Neural cell (in vitro differentiated cells): ENCODE data around the gene SESN2. TPM values are rescaled to one million over a fixed set of nuclear protein-coding genes. Genes with fewer than 3 reads are reported as not detected.

ENCODE experiments used
- H2AFZ ChIP-seq: fragments of 200-600, 300-800 bp; sonication (generic), shearing (Covaris generic); 2 replicates; pipeline ENCODE4 v1.6.0; 2014; ENCODE audit warnings: low read depth, mild to moderate bottlenecking, antibody characterized with exemption, low read length, moderate library complexity
- H3F3A ChIP-seq: fragments of 200-600 bp; shearing (Covaris generic); 2 replicates; pipeline ENCODE4 v1.6.1; 2016; ENCODE audit warnings: mild to moderate bottlenecking, moderate library complexity, mixed read lengths, antibody characterized with exemption, low read length; ENCODE audit not compliant: insufficient read depth, poor library complexity, severe bottlenecking
- H3K27ac ChIP-seq: fragments of 200-600, 300-800 bp; sonication (generic), shearing (Covaris generic); 2 replicates; pipeline ENCODE4 v1.5.1; 2014; ENCODE audit warnings: mild to moderate bottlenecking, low read length, moderate library complexity
- H3K27me3 ChIP-seq: fragments of 300-800, 200-600 bp; sonication (generic), shearing (Covaris generic); 2 replicates; pipeline ENCODE4 v1.6.0; 2014; ENCODE audit warnings: mild to moderate bottlenecking, low read depth, low read length, moderate library complexity; ENCODE audit not compliant: insufficient read depth
- H3K36me3 ChIP-seq: fragments of 300-800, 200-600 bp; sonication (generic), shearing (Covaris generic); 2 replicates; pipeline ENCODE4 v1.5.1; 2014; ENCODE audit warnings: mild to moderate bottlenecking, antibody characterized with exemption, low read length, moderate library complexity; ENCODE audit not compliant: insufficient read depth
- H3K4me2 ChIP-seq: fragments of 300-800, 200-600 bp; sonication (generic), shearing (Covaris generic); 2 replicates; pipeline ENCODE4 v1.6.0; 2014; ENCODE audit warnings: mild to moderate bottlenecking, low read length
- H3K4me3 ChIP-seq: fragments of 300-800, 200-600 bp; sonication (generic), shearing (Covaris generic); 2 replicates; pipeline ENCODE4 v1.5.1; 2014; ENCODE audit warnings: mild to moderate bottlenecking, low read length, moderate library complexity
- H3K79me2 ChIP-seq: fragments of 200-600 bp; shearing (Covaris generic); replicated peaks from 2 replicates; pipeline ENCODE4 v1.6.0; 2014; ENCODE audit warnings: mild to moderate bottlenecking, low read length, moderate library complexity; ENCODE audit not compliant: insufficient read depth
- H3K9ac ChIP-seq: fragments of 300-800, 200-600 bp; sonication (generic), shearing (Covaris generic); 2 replicates; pipeline ENCODE4 v1.6.1; 2016; ENCODE audit warnings: mild to moderate bottlenecking, low read length, mixed read lengths
- H3K9me2 ChIP-seq: fragments of 200-600 bp; shearing (Covaris generic); 2 replicates; pipeline ENCODE4 v1.6.1; 2016; ENCODE audit warnings: mild to moderate bottlenecking, low read length, mixed read lengths; ENCODE audit not compliant: insufficient read depth
- H3K9me3 ChIP-seq: fragments of 200-600, 300-800 bp; sonication (generic), shearing (Covaris generic); 2 replicates; pipeline ENCODE4 v1.6.1; 2016; ENCODE audit warnings: mild to moderate bottlenecking, mixed run types, low read length, moderate library complexity, mixed read lengths
- H4K20me1 ChIP-seq: fragments of 200-600 bp; shearing (Covaris generic); 2 replicates; pipeline ENCODE4 v1.6.1; 2016; ENCODE audit warnings: mild to moderate bottlenecking, mixed run types; ENCODE audit not compliant: insufficient read depth
- EP300 ChIP-seq: fragments of 450-650 bp; conservative IDR thresholded peaks from 2 replicates; pipeline ENCODE4 v1.6.1; 2014; ENCODE audit warnings: antibody characterized with exemption, mild to moderate bottlenecking, moderate library complexity; ENCODE audit not compliant: poor library complexity, severe bottlenecking
- EZH2 ChIP-seq: fragments of 200-600, 300-800 bp; shearing (Covaris generic), sonication (generic); IDR thresholded peaks from 2 replicates; pipeline ENCODE4 v1.6.1; 2014; ENCODE audit warnings: antibody characterized with exemption, low read length, borderline replicate concordance, mild to moderate bottlenecking; ENCODE audit not compliant: insufficient read depth, poor library complexity, severe bottlenecking
- MXI1 ChIP-seq: fragments of 450-650 bp; conservative IDR thresholded peaks from 2 replicates; pipeline ENCODE4 v1.6.1; 2014; ENCODE audit warnings: antibody characterized with exemption, mild to moderate bottlenecking; ENCODE audit not compliant: poor library complexity, severe bottlenecking
- POLR2AphosphoS5 ChIP-seq: IDR thresholded peaks from 2 replicates; pipeline ENCODE4 v1.6.1; 2012
- RAD21 ChIP-seq: fragments of 450-650 bp; conservative IDR thresholded peaks from 2 replicates; pipeline ENCODE4 v1.6.1; 2014; ENCODE audit warnings: antibody characterized with exemption, mild to moderate bottlenecking, moderate library complexity
- REST ChIP-seq: IDR thresholded peaks from 2 replicates; pipeline ENCODE4 v1.6.1; 2012; ENCODE audit warnings: borderline replicate concordance
- SMC3 ChIP-seq: fragments of 450-650 bp; conservative IDR thresholded peaks from 2 replicates; pipeline ENCODE4 v1.6.1; 2014; ENCODE audit warnings: antibody characterized with exemption, mild to moderate bottlenecking, moderate library complexity; ENCODE audit not compliant: poor library complexity
- TAF1 ChIP-seq: IDR thresholded peaks from 2 replicates; pipeline ENCODE4 v1.6.1; 2012; ENCODE audit warnings: low read depth
- polyA plus RNA-seq: library from polyadenylated mRNA; depleted of rRNA; stranded (reverse); fragments of >200 nt; gene quantifications from 2 replicates; pipeline ENCODE4 v1.2.3, GENCODE V29; 2014

The SESN2 gene
- polyA plus RNA-seq, 1 donor from 2014 or later = 9.3 TPM

GRCh38 chr1:28309702-28310101 is 50.4 kb downstream of the SESN2 start:
- no peaks in the 10 kb centered on the region for H3K36me3 ChIP-seq
- H3K4me3 ChIP-seq = no peak overlapping the region
- H4K20me1 ChIP-seq = no peaks in the 10 kb centered on the region
- no peak overlapping the region for H3K9ac ChIP-seq
- no peaks in the 10 kb centered on the region for H3K79me2 ChIP-seq
- no peaks in the 10 kb centered on the region for H3K9me3 ChIP-seq
- no peak for TF ChIP-seq EZH2
- no peak for TF ChIP-seq EP300
- no peak for TF ChIP-seq REST
- H3K27me3 ChIP-seq = no peaks in the 10 kb centered on the region
- no peak overlapping the region for H3K27ac ChIP-seq
- no peak overlapping the region for H2AFZ ChIP-seq
- H3F3A ChIP-seq = no peaks in the 10 kb centered on the region
- H3K4me2 ChIP-seq = no peak overlapping the region
- H3K9me2 ChIP-seq = no peaks in the 10 kb centered on the region

GRCh38 chr1:28313702-28314546 is 54.6 kb downstream of the SESN2 start:
- no peaks in the 10 kb centered on the region for H3K36me3 ChIP-seq
- TF ChIP-seq POLR2AphosphoS5 = no peak
- no peak for TF ChIP-seq REST
- H3K9me3 ChIP-seq = no peaks in the 10 kb centered on the region
- no peak overlapping the region for H3K27ac ChIP-seq
- H3F3A ChIP-seq = no peaks in the 10 kb centered on the region
- H3K4me2 ChIP-seq = no peak overlapping the region
- H2AFZ ChIP-seq = no peak overlapping the region
- no peaks in the 10 kb centered on the region for H3K27me3 ChIP-seq
- no peaks in the 10 kb centered on the region for H3K79me2 ChIP-seq
- H3K4me3 ChIP-seq = no peak overlapping the region
- H4K20me1 ChIP-seq = no peaks in the 10 kb centered on the region
- H3K9me2 ChIP-seq = no peaks in the 10 kb centered on the region
- no peak overlapping the region for H3K9ac ChIP-seq

GRCh38 chr1:28314547-28314941 is 55.2 kb downstream of the SESN2 start:
- Histone ChIP-seq H3F3A (no peaks in the 10 kb centered on the region), H3K79me2 (no peaks in the 10 kb centered on the region), H3K27me3 (no peaks in the 10 kb centered on the region), H3K36me3 (no peaks in the 10 kb centered on the region), H3K27ac (no peak overlapping the region), H2AFZ (no peak overlapping the region), H3K9me3 (no peaks in the 10 kb centered on the region), H3K9ac (no peak overlapping the region), H3K4me3 (no peak overlapping the region), H3K4me2 (no peak overlapping the region), H3K9me2 (no peaks in the 10 kb centered on the region), H4K20me1 (no peaks in the 10 kb centered on the region)
- TF ChIP-seq POLR2AphosphoS5 (no peak), TAF1 (no peak), RAD21 (no peak), MXI1 (no peak), SMC3 (no peak), REST (no peak), EZH2 (no peak), EP300 (no peak)
